Keratinocyte (primary cell): ENCODE results near the gene PIBF1.

Experiments used
- CTCF ChIP-seq, 3 experiments: IDR thresholded peaks in 1 of 3; conservative IDR thresholded peaks in 1 of 3; optimal IDR thresholded peaks in 1 of 3; 2 replicates in 2 of 3; 3 replicates in 1 of 3; pipeline versions ENCODE3 to v1.5.1; 2011; ENCODE audit warnings: low read length in 3 of 3, mild to moderate bottlenecking in 3 of 3, moderate library complexity in 2 of 3, control low read depth in 1 of 3, inconsistent platforms in 1 of 3; ENCODE audit not compliant: insufficient read depth in 2 of 3; ENCODE audit errors: extremely low read depth in 1 of 3
- EZH2 ChIP-seq: IDR thresholded peaks from one replicate; pipeline ENCODE4 v1.6.1; 2012; ENCODE audit warnings: inconsistent platforms, mild to moderate bottlenecking, low read length, moderate library complexity

GRCh38 chr13:72781451-72782439 is at the start of gene PIBF1, which contains the start of gene DIS3:
- TF ChIP-seq CTCF (optimal IDR thresholded peaks at IDR 0.05 in 1 of 3, IDR thresholded peaks at IDR 0.05 in 1 of 3, conservative IDR thresholded peaks at IDR 0.05 in 1 of 3; ENCODE audit: extremely low read depth in 1 of 3, insufficient read depth in 2 of 3, low read length in 3 of 3) (peak in 2 of 3 experiments; percentile 15 to 36), EZH2 (no peak)
